Mucosa of descending colon (tissue), 3 donors: ENCODE results near the gene BMPR2. TPM values are rescaled to one million over a fixed set of nuclear protein-coding genes. Genes with fewer than 3 reads are reported as not detected.
"Not testable (repeated sequence)": the region's sequence is repeated elsewhere in the genome, so short reads cannot be mapped to it uniquely, and the experiment has no call there.

Experiments used
- ATAC-seq: fragments of 200-7000 bp; cut with Tn5 transposase; one replicate; pipeline ENCODE4 v1.9.1; 2020; ENCODE audit warnings: mild to moderate bottlenecking, moderate library complexity
- DNase-seq, 3 donors: peaks; one replicate each; pipeline ENCODE4 v3.0.0-alpha.2; 2020
- H3K36me3 ChIP-seq: fragments of 200-600 bp; one replicate; pipeline ENCODE4 v1.8.0; 2021; ENCODE audit warnings: low read depth, mild to moderate bottlenecking
- H3K4me1 ChIP-seq: fragments of 200-600 bp; one replicate; pipeline ENCODE4 v1.8.0; 2021; ENCODE audit warnings: low read depth, mild to moderate bottlenecking
- H3K4me3 ChIP-seq: fragments of 200-600 bp; one replicate; pipeline ENCODE4 v1.8.0; 2021; ENCODE audit warnings: mild to moderate bottlenecking
- H3K9me3 ChIP-seq: fragments of 200-600 bp; one replicate; pipeline ENCODE4 v1.8.0; 2021; ENCODE audit warnings: mild to moderate bottlenecking
- intact Hi-C, 2 donors: fragments of 100-400 bp; cut with DNase I in 1 of 2; cut with micrococcal nuclease in 1 of 2; formaldehyde crosslinking; loops; one replicate each; pipeline versions ENCODE4 v1.11.0 to v1.11.1; 2022; cut with DNase I, micrococcal nuclease
- total RNA-seq, 3 donors: library from RNA; stranded (reverse); fragmentation: NEBNext Ultra II Directional in 2 of 3; extraction: Animal tissue kit (Norgen Biotek cat#: 25700) in 2 of 3; gene quantifications; one replicate each; pipeline versions ENCODE4 v1.2.1 to v1.2.4, GENCODE V29; 2021 to 2023
- TF ChIP-seq, protein P1 (sequence below): fragments of 200-600 bp; IDR thresholded peaks from one replicate; pipeline ENCODE4 v1.8.0; 2022; ENCODE audit warnings: antibody characterized with exemption, mild to moderate bottlenecking
- donor health status: DM: no; HTN: no; CAD: no; lungs with moderate emphysema.
- donor health status: DM: no; HTN: no; CAD: no.
- donor health status: DM: no; HTN: yes; CAD: no.

The BMPR2 gene
- total RNA-seq, 3 donors from 2014 or later = 33.9 to 54.5 (median 38.7) TPM

DNA sequence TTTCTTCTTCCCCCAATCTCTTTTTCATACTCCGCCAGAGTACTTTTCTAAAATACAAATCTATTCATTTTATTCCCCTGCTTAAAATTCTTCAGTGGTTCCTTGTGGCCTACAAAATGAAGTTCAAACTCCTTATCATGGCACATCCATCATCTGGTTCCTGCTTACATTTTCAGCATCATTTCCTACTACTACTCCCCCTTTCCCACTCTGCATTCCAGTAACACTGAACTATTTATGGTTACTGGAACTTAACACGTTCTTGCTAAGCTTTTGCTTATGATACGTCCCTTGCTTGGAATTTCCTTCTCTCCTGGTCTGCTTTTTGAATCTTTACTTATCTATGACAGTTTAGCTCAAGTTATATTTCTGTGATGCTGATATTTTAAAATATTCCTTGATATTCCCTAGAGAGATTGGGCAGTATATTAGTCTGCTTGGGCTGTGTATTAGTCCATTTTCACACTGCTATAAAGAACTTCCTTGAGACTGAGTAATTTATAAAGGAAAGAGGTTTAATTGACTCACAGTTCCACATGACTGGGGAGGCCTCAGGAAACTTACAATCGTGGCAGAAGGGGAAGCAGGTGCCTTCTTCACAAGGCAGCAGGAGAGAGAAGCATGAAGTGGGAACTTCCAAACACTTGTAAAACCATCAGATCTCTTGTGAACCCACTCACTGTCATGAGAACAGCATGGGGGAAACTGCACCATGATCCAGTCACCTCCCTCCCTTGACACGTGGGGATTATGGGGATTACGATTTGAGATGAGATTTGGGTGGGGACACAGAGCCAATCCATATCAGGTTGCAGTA lies 53.2 kb downstream of the BMPR2 start:
- Histone ChIP-seq H3K4me1 (no peaks in the 10 kb centered on the region), H3K36me3 (no peaks in the 10 kb centered on the region), H3K4me3 (no peak overlapping the region), H3K9me3 (no peaks in the 10 kb centered on the region)
- ATAC-seq (no peak), DNase-seq (no peak)
- TF ChIP-seq, protein P1, sequence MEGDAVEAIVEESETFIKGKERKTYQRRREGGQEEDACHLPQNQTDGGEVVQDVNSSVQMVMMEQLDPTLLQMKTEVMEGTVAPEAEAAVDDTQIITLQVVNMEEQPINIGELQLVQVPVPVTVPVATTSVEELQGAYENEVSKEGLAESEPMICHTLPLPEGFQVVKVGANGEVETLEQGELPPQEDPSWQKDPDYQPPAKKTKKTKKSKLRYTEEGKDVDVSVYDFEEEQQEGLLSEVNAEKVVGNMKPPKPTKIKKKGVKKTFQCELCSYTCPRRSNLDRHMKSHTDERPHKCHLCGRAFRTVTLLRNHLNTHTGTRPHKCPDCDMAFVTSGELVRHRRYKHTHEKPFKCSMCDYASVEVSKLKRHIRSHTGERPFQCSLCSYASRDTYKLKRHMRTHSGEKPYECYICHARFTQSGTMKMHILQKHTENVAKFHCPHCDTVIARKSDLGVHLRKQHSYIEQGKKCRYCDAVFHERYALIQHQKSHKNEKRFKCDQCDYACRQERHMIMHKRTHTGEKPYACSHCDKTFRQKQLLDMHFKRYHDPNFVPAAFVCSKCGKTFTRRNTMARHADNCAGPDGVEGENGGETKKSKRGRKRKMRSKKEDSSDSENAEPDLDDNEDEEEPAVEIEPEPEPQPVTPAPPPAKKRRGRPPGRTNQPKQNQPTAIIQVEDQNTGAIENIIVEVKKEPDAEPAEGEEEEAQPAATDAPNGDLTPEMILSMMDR = no peak
- intact Hi-C loops = no loop called here

DNA sequence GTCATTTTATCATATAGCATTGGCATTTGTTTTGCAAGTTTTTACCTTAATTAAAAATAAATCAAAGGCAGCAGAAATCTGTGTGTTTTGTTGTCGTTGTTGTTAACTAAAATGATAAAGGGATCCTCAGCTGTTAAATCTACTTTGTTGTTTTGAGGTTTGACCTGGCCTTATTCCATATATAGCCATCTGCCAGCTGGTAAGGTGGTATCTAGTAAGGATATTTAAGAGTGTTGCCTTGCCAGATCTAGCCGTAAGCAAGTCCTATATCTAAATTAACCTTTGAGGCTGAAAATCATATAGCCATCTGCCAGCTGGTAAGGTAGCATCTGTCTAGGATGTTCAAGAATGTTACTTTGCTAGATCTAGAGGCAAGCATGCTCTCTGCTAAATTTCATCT lies 56.6 kb downstream of the BMPR2 start:
- no peak overlapping the region for H3K4me3 ChIP-seq
- TF ChIP-seq, protein P1 = no peak
- H3K36me3 ChIP-seq = no peaks in the 10 kb centered on the region
- H3K4me1 ChIP-seq = no peaks in the 10 kb centered on the region
- no peaks in the 10 kb centered on the region for H3K9me3 ChIP-seq
- no peak for DNase-seq
- ATAC-seq = no peak
- intact Hi-C loops = no loop called here

DNA sequence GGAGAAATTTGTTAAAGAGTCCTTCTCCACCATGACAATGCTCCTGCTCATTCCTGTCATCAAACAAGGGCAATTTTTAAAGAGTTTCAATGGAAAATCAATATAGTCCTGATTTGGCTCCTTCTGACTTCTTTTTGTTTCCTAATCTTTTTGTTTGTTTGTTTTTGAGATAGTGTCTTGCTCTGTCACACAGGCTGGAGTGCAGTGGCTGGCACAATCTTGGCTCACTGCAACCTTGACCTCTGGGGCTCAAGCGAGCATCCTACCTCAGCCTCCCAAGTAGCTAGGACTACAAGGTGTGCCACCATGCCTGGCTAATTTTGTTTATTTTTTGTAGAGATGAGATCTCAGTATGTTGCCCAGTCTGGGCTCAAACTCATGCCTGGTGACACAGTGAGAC lies 58.3 kb downstream of the BMPR2 start:
- Histone ChIP-seq H3K36me3 (no peaks in the 10 kb centered on the region), H3K4me1 (no peaks in the 10 kb centered on the region), H3K9me3 (no peaks in the 10 kb centered on the region), H3K4me3 (no peak overlapping the region)
- ATAC-seq = no peak
- TF ChIP-seq, protein P1 = no peak
- no peak for DNase-seq
- intact Hi-C loops = no loop called here

DNA sequence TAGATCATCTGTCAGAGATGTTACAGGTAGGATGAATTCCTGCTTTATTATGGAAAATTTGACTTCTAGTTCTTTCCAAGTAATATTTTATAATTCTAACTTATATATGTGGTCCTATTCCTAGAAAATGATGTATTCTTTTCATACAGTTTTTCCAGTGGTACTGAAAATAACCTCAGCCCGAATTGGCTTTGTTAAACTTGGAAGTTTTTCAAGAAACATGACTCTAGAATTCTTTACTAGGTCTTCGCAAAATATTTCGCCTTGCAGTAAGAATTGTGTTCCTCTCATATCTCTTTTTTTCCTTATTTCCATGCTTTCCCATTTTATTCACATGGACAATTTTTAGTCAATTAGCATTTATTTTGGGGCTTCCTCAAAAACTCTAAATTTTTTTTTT lies 60.5 kb downstream of the BMPR2 start:
- H3K36me3 ChIP-seq = no peaks in the 10 kb centered on the region
- H3K4me3 ChIP-seq = no peak overlapping the region
- DNase-seq (no peak), ATAC-seq (no peak)
- H3K4me1 ChIP-seq = no peaks in the 10 kb centered on the region
- TF ChIP-seq, protein P1 = no peak
- intact Hi-C loops = no loop called here
- H3K9me3 ChIP-seq = no peaks in the 10 kb centered on the region

DNA sequence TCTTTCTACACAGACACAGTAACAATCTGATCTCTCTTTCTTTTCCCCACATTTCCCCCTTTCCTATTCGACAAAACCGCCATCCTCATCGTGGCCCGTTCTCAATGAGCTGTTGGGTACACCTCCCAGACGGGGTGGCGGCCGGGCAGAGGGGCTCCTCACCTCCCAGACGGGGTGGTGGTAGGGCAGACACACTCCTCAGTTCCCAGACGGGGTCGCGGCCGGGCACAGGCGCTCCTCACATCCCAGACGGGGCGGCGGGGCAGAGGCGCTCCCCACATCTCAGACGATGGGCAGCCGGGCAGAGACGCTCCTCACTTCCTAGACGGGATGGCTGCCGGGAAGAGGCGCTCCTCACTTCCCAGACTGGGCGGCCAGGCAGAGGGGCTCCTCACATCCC lies 64.0 kb downstream of the BMPR2 start:
- H3K4me3 ChIP-seq = not testable (repeated sequence)

DNA sequence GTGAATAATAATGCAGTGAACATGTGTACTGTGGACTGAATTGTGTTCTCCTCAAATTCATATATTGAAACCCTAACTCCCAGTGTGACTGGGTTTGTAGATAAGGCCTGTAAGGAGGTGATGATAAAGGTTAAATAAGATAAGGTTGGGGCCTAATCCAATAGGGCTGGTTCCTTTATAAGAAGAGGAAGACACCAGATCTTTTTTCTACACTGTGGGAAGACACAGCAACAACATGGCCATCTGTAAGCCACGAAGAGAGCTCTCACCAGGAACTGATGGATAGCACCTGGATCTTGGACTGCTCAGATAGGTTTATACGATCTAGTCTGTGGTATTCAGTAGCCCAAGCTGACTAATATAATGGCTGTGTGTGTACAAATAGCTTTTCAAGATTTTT lies 66.8 kb downstream of the BMPR2 start:
- H3K36me3 ChIP-seq = no peaks in the 10 kb centered on the region
- no peak overlapping the region for H3K4me3 ChIP-seq
- H3K4me1 ChIP-seq = no peaks in the 10 kb centered on the region
- no peaks in the 10 kb centered on the region for H3K9me3 ChIP-seq
- intact Hi-C loops = no loop called here
- no peak for ATAC-seq
- DNase-seq = no peak
- TF ChIP-seq, protein P1 = no peak

More for the DNA sequence above, 64.0 kb downstream of the BMPR2 start:
- intact Hi-C loops, H3K9me3 ChIP-seq, H3K4me1 ChIP-seq, H3K36me3 ChIP-seq, DNase-seq, ATAC-seq: not testable (repeated sequence)
